Inflammatory macrophage treated with lipopolysaccharide for 4 hours (primary cell): ENCODE measurements around the gene HIPK1.
A peak's percentile ranks its signal among the peaks of the same experiment; 100 is the strongest.

Source experiments
- DNase-seq: peaks from one replicate; pipeline ENCODE4 v3.0.0-alpha.2; 2020

The HIPK1 gene

GRCh38 chr1:113928941-113929749 is at the start of gene HIPK1:
TSS of gene HIPK1 (plus strand) at chr1:113929324.
- peak; percentile 92 for DNase-seq

GRCh38 chr1:113879739-113880038 is 49.4 kb upstream of the HIPK1 start:
- no peak for DNase-seq

- DNase-seq: no peak
Observed at GRCh38 chr1:113881661-113882060, 47.5 kb upstream of the HIPK1 start.

GRCh38 chr1:113886417-113887401 is 42.4 kb upstream of the HIPK1 start:
- no peak for DNase-seq

GRCh38 chr1:113887402-113888175 is 41.5 kb upstream of the HIPK1 start, which contains the start of gene BCL2L15:
TSS of gene BCL2L15 (minus strand) at chr1:113887581. CDS start at chr1:113887375, 206 bp downstream.
- DNase-seq: no peak

GRCh38 chr1:113890816-113891215 is 38.3 kb upstream of the HIPK1 start:
- DNase-seq: no peak

- DNase-seq: no peak
Observed at GRCh38 chr1:113891631-113892220, 37.4 kb upstream of the HIPK1 start.

- DNase-seq: no peak
Observed at GRCh38 chr1:113893267-113893666, 35.9 kb upstream of the HIPK1 start.

- no peak for DNase-seq
Observed at GRCh38 chr1:113895098-113895497, 34.0 kb upstream of the HIPK1 start.

GRCh38 chr1:113895961-113896360 is 33.2 kb upstream of the HIPK1 start:
- no peak for DNase-seq

- peak; percentile 31 for DNase-seq
Observed at GRCh38 chr1:113898241-113898814, 30.8 kb upstream of the HIPK1 start.

- no peak for DNase-seq
Observed at GRCh38 chr1:113899111-113899510, 30.0 kb upstream of the HIPK1 start.

- DNase-seq: no peak
Observed at GRCh38 chr1:113901191-113901590, 27.9 kb upstream of the HIPK1 start.

GRCh38 chr1:113903501-113904292 is 25.4 kb upstream of the HIPK1 start:
- no peak for DNase-seq

GRCh38 chr1:113904293-113904673 is 24.8 kb upstream of the HIPK1 start:
- DNase-seq: peak; percentile 77

GRCh38 chr1:113904674-113905434 is 24.3 kb upstream of the HIPK1 start, which contains the start of the genes AP4B1 and DCLRE1B:
TSS of gene AP4B1 (minus strand) at chr1:113904799. CDS start at chr1:113904717, 82 bp downstream.
TSS of gene DCLRE1B (plus strand) at chr1:113905326. CDS start at chr1:113905587, 261 bp downstream.
- DNase-seq: peak; percentile 100

- DNase-seq: no peak
Observed at GRCh38 chr1:113905435-113905861, 23.7 kb upstream of the HIPK1 start.

GRCh38 chr1:113912594-113913311 is 16.4 kb upstream of the HIPK1 start:
- DNase-seq: no peak

GRCh38 chr1:113913312-113913668 is 15.8 kb upstream of the HIPK1 start:
- DNase-seq: no peak
